ENCODE results near the gene ANKRD9.

The ANKRD9 gene

GRCh38 chr14:102514987-102515733 lies 5.6 kb upstream of the ANKRD9 start:
- intact Hi-C loops (cut with DNase I) = loop anchor here (5.0 to 10.0 kb wide), 2 partner anchors 198 to 280 kb away; partner anchors contain the start of gene ZNF839
- no peak for DNase-seq

- intact Hi-C loops (cut with DNase I) = loop anchor here (10.0 kb wide), 1 partner anchor 279 kb away; no protein-coding TSS in a partner anchor
- DNase-seq = no peak
Observed at GRCh38 chr14:102513899-102514772, 4.6 kb upstream of the ANKRD9 start.

- DNase-seq = no peak
- intact Hi-C loops (cut with DNase I) = loop anchor here (10.0 kb wide), 1 partner anchor 278 kb away; no protein-coding TSS in a partner anchor
Observed at GRCh38 chr14:102512793-102513300, 3.3 kb upstream of the ANKRD9 start.

GRCh38 chr14:102511538-102511937 lies 2.0 kb upstream of the ANKRD9 start:
- intact Hi-C loops (cut with DNase I) = loop anchor here (10.0 kb wide), 1 partner anchor 277 kb away; no protein-coding TSS in a partner anchor
- no peak for DNase-seq

GRCh38 chr14:102510616-102511520 lies 1.3 kb upstream of the ANKRD9 start:
- intact Hi-C loops (cut with DNase I) = loop anchor here (10.0 kb wide), 1 partner anchor 276 kb away; no protein-coding TSS in a partner anchor

GRCh38 chr14:102508774-102509745 lies 516 bp downstream of the ANKRD9 start:
- DNase-seq = peak in 5 of 10 donors; percentile 45 to 92 (median 52)
- intact Hi-C loops (cut with DNase I) = no loop called here

More at GRCh38 chr14:102510616-102511520, 1.3 kb upstream of the ANKRD9 start:
- DNase-seq = no peak

GRCh38 chr14:102508410-102508773 lies 1.2 kb downstream of the ANKRD9 start:
- DNase-seq = no peak
- intact Hi-C loops (cut with DNase I) = no loop called here

GRCh38 chr14:102507857-102508312 lies 1.7 kb downstream of the ANKRD9 start:
- intact Hi-C loops (cut with DNase I) = no loop called here
- no peak for DNase-seq

- DNase-seq = no peak
- intact Hi-C loops (cut with DNase I) = no loop called here
Observed at GRCh38 chr14:102507081-102507856, 2.3 kb downstream of the ANKRD9 start.

- no peak for DNase-seq
- intact Hi-C loops (cut with DNase I) = no loop called here
Observed at GRCh38 chr14:102506626-102506925, 3.0 kb downstream of the ANKRD9 start.

GRCh38 chr14:102505775-102506625 lies 3.6 kb downstream of the ANKRD9 start:
- DNase-seq = no peak
- intact Hi-C loops (cut with DNase I) = no loop called here

GRCh38 chr14:102505000-102505619 lies 4.5 kb downstream of the ANKRD9 start:
- intact Hi-C loops (cut with DNase I) = no loop called here
- no peak for DNase-seq

- intact Hi-C loops (cut with DNase I) = no loop called here
- no peak for DNase-seq
Observed at GRCh38 chr14:102504328-102504999, 5.1 kb downstream of the ANKRD9 start.

GRCh38 chr14:102503641-102504327 lies 5.8 kb downstream of the ANKRD9 start:
- intact Hi-C loops (cut with DNase I) = no loop called here

GRCh38 chr14:102502571-102502970 lies 7.0 kb downstream of the ANKRD9 start:
- intact Hi-C loops (cut with DNase I) = no loop called here
- peak in 1 of 10 donors; percentile 62 for DNase-seq

More at GRCh38 chr14:102503641-102504327, 5.8 kb downstream of the ANKRD9 start:
- no peak for DNase-seq

Measured in posterior cingulate gyrus (tissue), 11 donors.